Coronary artery (tissue), 2 donors: ENCODE measurements around the gene DDX5.
"Not testable (repeated sequence)": the region's sequence is repeated elsewhere in the genome, so short reads cannot be mapped to it uniquely, and the experiment has no call there.

Experiments used
- DNase-seq: peaks from one replicate; pipeline ENCODE4 v3.0.0-alpha.2; 2017; ENCODE audit warnings: low spot score
- H3K27ac ChIP-seq, 2 donors: fragments of 200-600 bp; sonication (generic); one replicate each; pipeline ENCODE4 v1.5.1; 2016 to 2019
- H3K4me3 ChIP-seq: fragments of 200-600 bp; sonication (generic); 2 replicates; pipeline ENCODE4 v1.5.1; 2016; ENCODE audit warnings: mild to moderate bottlenecking, moderate library complexity
- CTCF ChIP-seq: fragments of 200-600 bp; sonication (generic); IDR thresholded peaks from one replicate; pipeline ENCODE4 v1.5.1; 2019; ENCODE audit warnings: antibody characterized with exemption

Gene DDX5

GRCh38 chr17:64460955-64461354 is 45.1 kb downstream of the DDX5 start:
- DNase-seq, result no peak
- H3K4me3 ChIP-seq, result no peak overlapping the region
- H3K27ac ChIP-seq, result no peak overlapping the region
- no peak for TF ChIP-seq CTCF

- not testable (repeated sequence) for DNase-seq, H3K4me3 ChIP-seq, H3K27ac ChIP-seq
Measured at GRCh38 chr17:64459818-64460217, 46.3 kb downstream of the DDX5 start.

GRCh38 chr17:64459284-64459747 is 46.8 kb downstream of the DDX5 start:
- no peak for DNase-seq
- no peak overlapping the region for H3K27ac ChIP-seq
- H3K4me3 ChIP-seq, result no peak overlapping the region
- TF ChIP-seq CTCF, result no peak

GRCh38 chr17:64458756-64459155 is 47.3 kb downstream of the DDX5 start:
- TF ChIP-seq CTCF, result no peak
- DNase-seq, result no peak
- H3K4me3 ChIP-seq, result no peak overlapping the region

GRCh38 chr17:64457156-64457555 is 48.9 kb downstream of the DDX5 start:
- Histone ChIP-seq H3K27ac (no peak overlapping the region), H3K4me3 (no peak overlapping the region)
- no peak for TF ChIP-seq CTCF
- no peak for DNase-seq

More at GRCh38 chr17:64458756-64459155, 47.3 kb downstream of the DDX5 start:
- H3K27ac ChIP-seq, result no peak overlapping the region

GRCh38 chr17:64455993-64456885 is 49.9 kb downstream of the DDX5 start:
- TF ChIP-seq CTCF, result no peak
- Histone ChIP-seq H3K4me3 (no peak overlapping the region), H3K27ac (no peak overlapping the region)
- DNase-seq, result no peak

GRCh38 chr17:64449545-64449944 is 56.5 kb downstream of the DDX5 start:
- TF ChIP-seq CTCF, result no peak
- H3K27ac ChIP-seq, result peak overlapping the region in 1 of 2 donors; percentile 66
- H3K4me3 ChIP-seq, result peak overlapping the region; percentile 10

More at GRCh38 chr17:64449545-64449944, 56.5 kb downstream of the DDX5 start:
- no peak for DNase-seq
